IPS-20b (cell line): ENCODE data around the gene XAGE1A.
"Not testable (repeated sequence)": the region's sequence is repeated elsewhere in the genome, so short reads cannot be mapped to it uniquely, and the experiment has no call there.

Experiments used
- H3K27ac ChIP-seq: one replicate; pipeline ENCODE4 v1.5.1; 2013; ENCODE audit warnings: low read length
- H3K27me3 ChIP-seq: 2 replicates; pipeline ENCODE4 v1.6.1; 2013; ENCODE audit warnings: mild to moderate bottlenecking, low read length, inconsistent platforms; ENCODE audit not compliant: insufficient read depth
- H3K36me3 ChIP-seq: 2 replicates; pipeline ENCODE4 v1.6.1; 2013; ENCODE audit warnings: low read depth, mild to moderate bottlenecking, inconsistent platforms, low read length, moderate library complexity; ENCODE audit not compliant: insufficient read depth
- H3K4me1 ChIP-seq: 2 replicates; pipeline ENCODE4 v1.6.1; 2013; ENCODE audit warnings: mild to moderate bottlenecking, control low read depth, inconsistent platforms, low read length, moderate library complexity; ENCODE audit not compliant: insufficient read depth
- H3K4me3 ChIP-seq: 2 replicates; pipeline ENCODE4 v1.5.1; 2013; ENCODE audit warnings: mild to moderate bottlenecking, low read length, inconsistent platforms
- H3K9ac ChIP-seq: 2 replicates; pipeline ENCODE4 v1.6.1; 2013; ENCODE audit warnings: low read depth, mild to moderate bottlenecking, inconsistent platforms, low read length, moderate library complexity
- H3K9me3 ChIP-seq: 2 replicates; pipeline ENCODE4 v1.6.1; 2013; ENCODE audit warnings: mild to moderate bottlenecking, low read depth, low read length, inconsistent platforms; ENCODE audit not compliant: insufficient read depth

The XAGE1A gene

GRCh38 chrX:52542311-52542710 lies 46.7 kb downstream of the XAGE1A start:
- Histone ChIP-seq H3K4me1 (no peaks in the 10 kb centered on the region), H3K36me3 (no peaks in the 10 kb centered on the region), H3K4me3 (no peak overlapping the region), H3K27me3 (peaks cover 4% of the 10 kb centered on the region), H3K9me3 (no peaks in the 10 kb centered on the region), H3K27ac (no peak overlapping the region), H3K9ac (no peak overlapping the region)

GRCh38 chrX:52544147-52544840 lies 48.7 kb downstream of the XAGE1A start:
- peaks cover 4% of the 10 kb centered on the region for H3K27me3 ChIP-seq

GRCh38 chrX:52548769-52549168 lies 53.2 kb downstream of the XAGE1A start:
- H3K27ac ChIP-seq, H3K9me3 ChIP-seq, H3K36me3 ChIP-seq, H3K4me3 ChIP-seq, H3K27me3 ChIP-seq, H3K9ac ChIP-seq, H3K4me1 ChIP-seq: not testable (repeated sequence)

More at GRCh38 chrX:52544147-52544840, 48.7 kb downstream of the XAGE1A start:
- Histone ChIP-seq H3K4me3 (no peak overlapping the region), H3K4me1 (no peaks in the 10 kb centered on the region), H3K27ac (no peak overlapping the region), H3K9me3 (no peaks in the 10 kb centered on the region), H3K9ac (no peak overlapping the region), H3K36me3 (no peaks in the 10 kb centered on the region)
